ENCODE data around the gene OTUB2.
A peak's percentile ranks its signal among the peaks of the same experiment; 100 is the strongest.

The OTUB2 gene

GRCh38 chr14:93987815-93988476, 38.2 kb upstream of the OTUB2 start:
- DNase-seq (ENCODE audit: insufficient read length, low spot score) (no peak), FAIRE-seq (no peak)
- TF ChIP-seq POLR2A (IDR thresholded peaks at IDR 0.05; ENCODE audit: low read depth, low read length) = no peak

- TF ChIP-seq POLR2A (IDR thresholded peaks at IDR 0.05; ENCODE audit: low read depth, low read length) = no peak
- DNase-seq (ENCODE audit: insufficient read length, low spot score) (no peak), FAIRE-seq (no peak)
These were observed 36.2 kb upstream of the OTUB2 start for GRCh38 chr14:93989939-93990338.

GRCh38 chr14:93991212-93991611, 34.9 kb upstream of the OTUB2 start:
- FAIRE-seq = no peak
- TF ChIP-seq POLR2A (IDR thresholded peaks at IDR 0.05; ENCODE audit: low read depth, low read length) = no peak
- no peak for DNase-seq (ENCODE audit: insufficient read length, low spot score)

GRCh38 chr14:93991649-93992048, 34.5 kb upstream of the OTUB2 start:
- no peak for FAIRE-seq
- no peak for DNase-seq (ENCODE audit: insufficient read length, low spot score)
- no peak for TF ChIP-seq POLR2A (IDR thresholded peaks at IDR 0.05; ENCODE audit: low read depth, low read length)

- no peak for FAIRE-seq
- no peak for DNase-seq (ENCODE audit: insufficient read length, low spot score)
- TF ChIP-seq POLR2A (IDR thresholded peaks at IDR 0.05; ENCODE audit: low read depth, low read length) = no peak
These were observed 32.8 kb upstream of the OTUB2 start for GRCh38 chr14:93993382-93993781.

- FAIRE-seq (peak; percentile 99), DNase-seq (ENCODE audit: insufficient read length, low spot score) (peak; percentile 87)
- no peak for TF ChIP-seq POLR2A (IDR thresholded peaks at IDR 0.05; ENCODE audit: low read depth, low read length)
These were observed 31.0 kb upstream of the OTUB2 start for GRCh38 chr14:93994919-93995682.

GRCh38 chr14:93996130-93996695, 29.9 kb upstream of the OTUB2 start:
- DNase-seq (ENCODE audit: insufficient read length, low spot score) (no peak), FAIRE-seq (no peak)
- no peak for TF ChIP-seq POLR2A (IDR thresholded peaks at IDR 0.05; ENCODE audit: low read depth, low read length)

GRCh38 chr14:93997082-93997481, 29.1 kb upstream of the OTUB2 start, which contains the start of gene CCDC197:
TSS of gene CCDC197 (plus strand) at chr14:93997301. CDS start at chr14:93998132, 831 bp downstream.
- no peak for FAIRE-seq
- no peak for TF ChIP-seq POLR2A (IDR thresholded peaks at IDR 0.05; ENCODE audit: low read depth, low read length)
- DNase-seq (ENCODE audit: insufficient read length, low spot score) = no peak

GRCh38 chr14:93997916-93998870, 27.9 kb upstream of the OTUB2 start:
- FAIRE-seq (no peak), DNase-seq (ENCODE audit: insufficient read length, low spot score) (no peak)
- no peak for TF ChIP-seq POLR2A (IDR thresholded peaks at IDR 0.05; ENCODE audit: low read depth, low read length)

- TF ChIP-seq POLR2A (IDR thresholded peaks at IDR 0.05; ENCODE audit: low read depth, low read length) = no peak
- no peak for DNase-seq (ENCODE audit: insufficient read length, low spot score)
- FAIRE-seq = no peak
These were observed 27.2 kb upstream of the OTUB2 start for GRCh38 chr14:93998871-93999403.

GRCh38 chr14:93999573-93999972, 26.6 kb upstream of the OTUB2 start:
- TF ChIP-seq POLR2A (IDR thresholded peaks at IDR 0.05; ENCODE audit: low read depth, low read length) = no peak
- DNase-seq (ENCODE audit: insufficient read length, low spot score) (no peak), FAIRE-seq (no peak)

GRCh38 chr14:94000267-94000666, 25.9 kb upstream of the OTUB2 start:
- no peak for TF ChIP-seq POLR2A (IDR thresholded peaks at IDR 0.05; ENCODE audit: low read depth, low read length)
- no peak for FAIRE-seq

GRCh38 chr14:94001016-94001415, 25.1 kb upstream of the OTUB2 start:
- FAIRE-seq (no peak), DNase-seq (ENCODE audit: insufficient read length, low spot score) (no peak)
- no peak for TF ChIP-seq POLR2A (IDR thresholded peaks at IDR 0.05; ENCODE audit: low read depth, low read length)

More at GRCh38 chr14:94000267-94000666, 25.9 kb upstream of the OTUB2 start:
- DNase-seq (ENCODE audit: insufficient read length, low spot score) = no peak
